ENCODE results near the gene KDM2B. TPM values are rescaled to one million over a fixed set of nuclear protein-coding genes. Genes with fewer than 3 reads are reported as not detected.

The KDM2B gene
- total RNA-seq, 1 donor: 32.6 TPM

GRCh38 chr12:121582583-121583333 is 1.9 kb upstream of the KDM2B start:
- peak; percentile 43 for DNase-seq (ENCODE audit: insufficient read length, low spot score, missing footprints)
- Histone ChIP-seq H3K9me3 (ENCODE audit: low read depth, low read length) (no peaks in the 10 kb centered on the region), H3K27ac (ENCODE audit: low read depth, low read length) (peak overlapping the region; percentile 63), H4K20me1 (ENCODE audit: insufficient read depth, low read length) (no peaks in the 10 kb centered on the region), H3K79me2 (ENCODE audit: insufficient read depth, low read length) (peaks cover 4% of the 10 kb centered on the region), H3K4me2 (ENCODE audit: insufficient read depth, low read length) (peak overlapping the region; percentile 96), H2AFZ (ENCODE audit: low read length) (peak overlapping the region; percentile 88), H3K36me3 (ENCODE audit: insufficient read depth, low read length) (no peaks in the 10 kb centered on the region), H3K4me1 (ENCODE audit: insufficient read depth, low read length) (peaks cover 35% of the 10 kb centered on the region), H3K4me3 (ENCODE audit: insufficient read depth, low read length) (peak overlapping the region; percentile 17), H3K27me3 (ENCODE audit: insufficient read depth, low read length) (no peaks in the 10 kb centered on the region)
- no peak for TF ChIP-seq CTCF (IDR thresholded peaks at IDR 0.05; ENCODE audit: extremely low read depth, low read depth, low read length)

GRCh38 chr12:121581686-121582429 is 1.0 kb upstream of the KDM2B start:
- peak overlapping the region; percentile 96 for H3K4me2 ChIP-seq (ENCODE audit: insufficient read depth, low read length)
- no peaks in the 10 kb centered on the region for H4K20me1 ChIP-seq (ENCODE audit: insufficient read depth, low read length)
- H3K27me3 ChIP-seq (ENCODE audit: insufficient read depth, low read length): no peaks in the 10 kb centered on the region
- H3K36me3 ChIP-seq (ENCODE audit: insufficient read depth, low read length): no peaks in the 10 kb centered on the region
- no peaks in the 10 kb centered on the region for H3K9me3 ChIP-seq (ENCODE audit: low read depth, low read length)
- peaks cover 4% of the 10 kb centered on the region for H3K79me2 ChIP-seq (ENCODE audit: insufficient read depth, low read length)
- peak overlapping the region; percentile 76 for H3K4me3 ChIP-seq (ENCODE audit: insufficient read depth, low read length)
- H3K27ac ChIP-seq (ENCODE audit: low read depth, low read length): peak overlapping the region; percentile 63
- DNase-seq (ENCODE audit: insufficient read length, low spot score, missing footprints): peak; percentile 91
- H3K4me1 ChIP-seq (ENCODE audit: insufficient read depth, low read length): peaks cover 42% of the 10 kb centered on the region
- peak overlapping the region; percentile 88 for H2AFZ ChIP-seq (ENCODE audit: low read length)
- peak; percentile 20 for TF ChIP-seq CTCF (IDR thresholded peaks at IDR 0.05; ENCODE audit: extremely low read depth, low read depth, low read length)

- no peaks in the 10 kb centered on the region for H4K20me1 ChIP-seq (ENCODE audit: insufficient read depth, low read length)
- H3K36me3 ChIP-seq (ENCODE audit: insufficient read depth, low read length): peaks cover 4% of the 10 kb centered on the region
- no peaks in the 10 kb centered on the region for H3K9me3 ChIP-seq (ENCODE audit: low read depth, low read length)
- peak overlapping the region; percentile 76 for H3K4me3 ChIP-seq (ENCODE audit: insufficient read depth, low read length)
- H3K27me3 ChIP-seq (ENCODE audit: insufficient read depth, low read length): no peaks in the 10 kb centered on the region
- peak overlapping the region; percentile 96 for H3K4me2 ChIP-seq (ENCODE audit: insufficient read depth, low read length)
- TF ChIP-seq CTCF (IDR thresholded peaks at IDR 0.05; ENCODE audit: extremely low read depth, low read depth, low read length): no peak
- peak overlapping the region; percentile 84 for H3K27ac ChIP-seq (ENCODE audit: low read depth, low read length)
- peaks cover 4% of the 10 kb centered on the region for H3K79me2 ChIP-seq (ENCODE audit: insufficient read depth, low read length)
- H3K4me1 ChIP-seq (ENCODE audit: insufficient read depth, low read length): peaks cover 54% of the 10 kb centered on the region
- peak overlapping the region; percentile 89 for H2AFZ ChIP-seq (ENCODE audit: low read length)
- DNase-seq (ENCODE audit: insufficient read length, low spot score, missing footprints): peak; percentile 92
Measured at GRCh38 chr12:121579981-121580868, 598 bp downstream of the KDM2B start.

Data from osteoblast (primary cell).